A549 treated with AZD9567 at 1 μM for 4 hours (cell line): ENCODE results near the gene SIGLEC8. TPM values are rescaled to one million over a fixed set of nuclear protein-coding genes. Genes with fewer than 3 reads are reported as not detected.

ENCODE experiments used
- total RNA-seq: library from RNA; stranded (reverse); fragments of 200-300 nt; extraction: Qiagen RNA extraction; gene quantifications from 5 replicates; pipeline ENCODE4 v1.2.3, GENCODE V29; 2022; ENCODE audit not compliant: insufficient read depth

The SIGLEC8 gene
- not detected in 5 replicates for total RNA-seq

DNA sequence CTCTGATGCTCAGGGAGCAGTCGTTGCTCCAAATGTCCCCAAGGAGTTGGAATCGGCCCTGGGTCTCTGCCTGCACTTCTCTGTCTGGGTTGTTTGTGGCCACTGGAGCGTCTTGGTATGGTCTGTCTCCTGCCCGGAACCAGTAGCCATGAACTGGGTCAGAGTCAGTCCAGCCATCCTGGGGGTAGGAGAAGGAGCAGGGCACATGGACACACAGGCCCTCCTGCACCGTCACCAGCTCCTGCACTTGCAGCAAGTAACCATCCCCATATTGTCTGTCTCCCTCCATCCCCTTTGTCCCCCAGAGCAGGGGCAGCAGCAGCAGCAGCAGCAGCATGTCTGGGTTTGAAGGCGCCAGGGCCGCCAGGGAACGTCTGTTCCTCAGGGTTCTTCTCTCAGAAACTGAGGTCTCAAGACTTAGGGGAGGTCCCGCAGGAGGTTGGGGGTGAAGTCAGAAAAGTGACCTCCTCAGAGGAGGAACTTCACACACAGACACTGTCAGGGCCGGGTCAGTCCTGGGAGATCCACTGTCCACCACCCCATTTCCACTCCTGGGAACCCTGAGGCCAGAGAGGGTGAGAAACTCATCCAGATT, at the start of gene SIGLEC8:
Gene SIGLEC8 (minus strand): TSS at position 404 of the 595 bp plus-strand sequence. CDS start 67 bp downstream, at position 337.

DNA sequence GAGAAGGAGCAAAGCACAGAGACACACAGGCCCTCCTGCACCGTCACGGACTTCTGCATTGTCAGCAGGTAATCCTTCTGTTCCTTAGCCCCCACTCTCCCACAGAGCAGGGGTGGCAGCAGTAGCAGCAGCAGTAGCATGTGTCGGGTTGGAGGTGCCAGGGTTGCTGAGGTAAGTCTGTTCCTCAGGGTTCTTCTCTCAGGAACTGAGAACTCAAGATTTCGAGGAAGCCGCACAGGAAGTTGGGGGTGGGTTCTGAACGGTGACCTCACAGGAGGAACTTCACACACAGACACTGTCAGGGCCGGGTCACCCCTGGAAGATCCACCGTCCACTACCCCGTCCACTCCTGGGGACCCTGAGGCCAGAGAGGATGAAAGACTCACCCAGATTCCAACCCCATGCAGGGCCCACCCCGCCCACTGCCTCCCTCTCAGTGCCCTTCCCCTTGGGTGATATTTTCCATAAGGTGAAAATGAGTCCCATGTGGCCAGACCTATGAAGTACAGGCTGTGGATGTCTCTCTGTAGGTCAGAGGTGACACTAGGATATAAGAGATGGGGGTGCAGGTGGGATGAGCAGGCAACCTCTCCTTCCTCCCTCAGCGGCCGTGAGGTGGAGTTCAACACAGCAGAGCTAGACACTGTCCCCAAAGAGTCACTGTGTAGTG, 43.5 kb upstream of the SIGLEC8 start, which contains the start of gene SIGLEC12:
Gene SIGLEC12 (minus strand): TSS at position 207 of the 670 bp plus-strand sequence. CDS start 67 bp downstream, at position 140.

DNA sequence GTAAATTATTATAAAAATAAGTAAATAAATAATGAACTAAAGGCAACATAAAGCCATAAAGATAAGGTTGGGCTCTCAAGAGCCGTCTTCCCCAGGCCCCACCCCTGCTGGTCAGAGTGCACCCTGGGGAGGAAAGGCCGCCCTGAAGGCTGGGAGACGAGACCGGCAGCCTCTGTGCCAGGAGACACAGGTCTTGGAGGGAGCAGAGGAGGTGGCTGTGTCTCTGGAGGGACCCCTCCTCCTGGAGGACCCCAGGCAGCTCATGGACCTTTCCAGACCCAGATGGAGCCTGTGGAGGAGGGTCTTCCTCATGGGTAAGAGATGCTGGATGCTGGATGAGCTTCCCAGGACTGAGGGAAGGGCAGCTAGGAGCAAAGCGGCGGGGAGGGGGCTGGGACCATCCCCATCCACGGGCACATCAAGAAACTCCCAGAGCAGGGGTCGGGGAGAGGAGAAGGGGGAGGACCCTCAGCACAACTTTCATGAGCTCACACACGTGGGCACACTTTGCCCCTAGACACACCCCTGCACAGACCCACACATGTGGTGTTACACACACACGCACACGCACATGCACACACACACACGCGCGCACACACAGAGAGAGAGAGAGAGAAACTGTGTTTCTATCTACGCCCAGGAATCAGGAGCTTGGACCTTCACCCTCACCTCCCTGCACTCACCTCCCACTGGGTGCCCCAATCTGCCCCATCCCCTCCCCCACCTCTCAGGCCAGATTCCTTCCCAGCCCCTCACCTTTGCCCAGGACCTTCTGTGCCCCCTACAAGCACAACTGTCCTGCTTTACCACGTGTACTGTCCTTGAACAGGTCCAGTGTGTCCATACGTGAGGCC, 20.4 kb upstream of the SIGLEC8 start, which contains the start of gene CEACAM18:
Gene CEACAM18 (plus strand): TSS at position 159 of the 854 bp plus-strand sequence.

DNA sequence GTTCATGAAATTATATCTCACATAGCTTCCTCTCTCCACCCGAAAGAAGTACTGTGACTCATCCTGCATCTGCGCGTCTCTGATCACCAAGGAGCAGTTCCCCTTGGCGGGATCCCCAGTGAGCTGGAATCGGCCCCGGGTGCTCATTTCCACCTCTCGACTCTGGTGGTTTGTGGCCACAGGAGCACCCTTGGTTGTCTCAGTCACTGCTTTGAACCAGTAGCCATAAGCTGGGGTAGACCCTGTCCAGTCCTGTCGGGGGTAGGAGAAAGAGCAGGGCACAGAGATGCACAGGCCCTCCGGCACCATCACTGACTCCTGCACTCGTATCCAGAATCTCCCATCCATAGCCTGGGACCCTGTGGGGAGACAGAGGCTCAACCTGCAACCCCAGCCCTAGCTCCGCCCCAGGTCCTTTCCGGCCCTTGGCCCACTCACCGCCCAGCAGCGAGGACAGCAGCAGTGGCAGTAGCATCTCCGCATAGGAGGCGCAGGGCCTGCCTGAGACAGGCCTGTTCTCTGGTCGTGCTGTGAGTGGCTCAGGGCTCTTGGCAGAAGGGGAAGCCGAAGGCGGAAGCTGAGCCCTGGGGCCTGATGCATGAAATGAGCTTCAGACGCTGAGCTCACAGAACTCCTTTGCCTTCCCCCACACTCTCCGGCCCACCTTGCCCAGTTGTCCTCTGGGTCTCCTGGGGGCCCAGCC, 41.0 kb downstream of the SIGLEC8 start, which contains the start of gene SIGLEC10:
Gene SIGLEC10 (minus strand): TSS at position 536 of the 703 bp plus-strand sequence. CDS start 61 bp downstream, at position 475.

Other genes starting within 250 kb of the SIGLEC8 start
- gene CD33, start 233.4 kb downstream of the SIGLEC8 start, total RNA-seq = 0.10 to 0.16 TPM in 2 of 5 replicates, not detected in the others
- gene SIGLECL1, start 207.4 kb downstream of the SIGLEC8 start, total RNA-seq = not detected in 5 replicates
- gene IGLON5, start 146.8 kb downstream of the SIGLEC8 start, total RNA-seq = 0.03 to 0.07 TPM (median 0.06 TPM) in 3 of 5 replicates, not detected in the others
- gene VSIG10L, start 116.3 kb downstream of the SIGLEC8 start, total RNA-seq = 8.6 to 13.5 TPM (median 11.6 TPM) in 5 replicates
- gene ETFB, start 92.1 kb downstream of the SIGLEC8 start, total RNA-seq = 222 to 246 TPM (median 231 TPM) in 5 replicates
- 7.0 to 13.3 TPM (median 11.1 TPM) in 5 replicates for gene CLDND2, start 89.5 kb downstream of the SIGLEC8 start, total RNA-seq
- gene NKG7, start 85.8 kb downstream of the SIGLEC8 start, total RNA-seq = not detected in 5 replicates
- gene LIM2, start 70.5 kb downstream of the SIGLEC8 start, total RNA-seq = not detected in 5 replicates
- gene C19orf84, start 67.9 kb downstream of the SIGLEC8 start, total RNA-seq = not detected in 5 replicates
- 0.03 TPM in 1 of 5 replicates, not detected in the others for gene SIGLEC10, start 40.8 kb downstream of the SIGLEC8 start, total RNA-seq
- not detected in 5 replicates for gene CEACAM18, start 20.1 kb upstream of the SIGLEC8 start, total RNA-seq
- gene SIGLEC12, start 43.3 kb upstream of the SIGLEC8 start, total RNA-seq = not detected in 5 replicates
- not detected in 5 replicates for gene SIGLEC6, start 73.2 kb upstream of the SIGLEC8 start, total RNA-seq
- 2.8 to 5.4 TPM (median 4.2 TPM) in 5 replicates for gene ZNF175, start 112.8 kb upstream of the SIGLEC8 start, total RNA-seq
- not detected in 5 replicates for gene SIGLEC5, start 171.9 kb upstream of the SIGLEC8 start, total RNA-seq
- gene SIGLEC14, start 188.4 kb upstream of the SIGLEC8 start, total RNA-seq = 0.05 to 0.06 TPM in 2 of 5 replicates, not detected in the others
- 7.1 to 14.5 TPM (median 12.9 TPM) in 5 replicates for gene SPACA6, start 234.9 kb upstream of the SIGLEC8 start, total RNA-seq